HEK293 (cell line): Measurements from ENCODE around the gene RPS6KA4.

Experiments
- CTCF ChIA-PET: fragments of 350-600 bp; formaldehyde crosslinking; extraction: SDS; loops from one replicate; lab custom pipeline; 2021; ENCODE audit warnings: antibody characterized with exemption; lab: Yijun Ruan, JAX
- POLR2A ChIA-PET: fragments of 300-600 bp; formaldehyde crosslinking; extraction: SDS; loops from one replicate; lab custom pipeline; 2020; ENCODE audit warnings: antibody characterized with exemption, inconsistent platforms; lab: Yijun Ruan, JAX
- H3K27ac ChIP-seq: fragments of 200-500 bp; sonication (Bioruptor generic); 2 replicates; pipeline ENCODE4 v1.5.1; 2014; ENCODE audit warnings: low read depth, low read length, control low read depth, inconsistent platforms; ENCODE audit errors: extremely low read depth
- H3K36me3 ChIP-seq, 2 experiments: fragments of 200-500 bp in 1 of 2; sonication (Bioruptor generic) in 1 of 2; 1 replicate in 1 of 2; 2 replicates in 1 of 2; pipeline ENCODE4 v1.5.1; 2014 to 2017; ENCODE audit warnings: inconsistent platforms in 2 of 2, low read length in 2 of 2; ENCODE audit not compliant: control insufficient read depth in 2 of 2, insufficient read depth in 1 of 2
- H3K4me1 ChIP-seq: fragments of 200-500 bp; sonication (Bioruptor generic); 2 replicates; pipeline ENCODE4 v1.5.1; 2014; ENCODE audit warnings: mild to moderate bottlenecking, low read length, inconsistent platforms; ENCODE audit not compliant: control insufficient read depth, insufficient read depth
- H3K4me3 ChIP-seq: 2 replicates; pipeline ENCODE4 v1.5.1; 2011; ENCODE audit warnings: low read depth, mild to moderate bottlenecking, control low read depth, low read length, moderate library complexity
- H3K9me3 ChIP-seq: fragments of 200-500 bp; sonication (Bioruptor generic); 2 replicates; pipeline ENCODE4 v1.5.1; 2014; ENCODE audit warnings: low read depth, low read length, inconsistent platforms; ENCODE audit not compliant: control insufficient read depth, insufficient read depth
- GLI4 ChIP-seq: fragments of 450-650 bp; formaldehyde crosslinking; IDR thresholded peaks from 2 replicates; pipeline ENCODE4 v1.5.1; 2016; ENCODE audit warnings: missing biosample characterization, missing genetic modification characterization
- HOXC10 ChIP-seq: sonication (generic); formaldehyde crosslinking; IDR thresholded peaks from 2 replicates; pipeline ENCODE4 v1.8.1; 2023; ENCODE audit warnings: mild to moderate bottlenecking, missing genetic modification reagents
- MEIS1 ChIP-seq: sonication (generic); formaldehyde crosslinking; IDR thresholded peaks from 2 replicates; pipeline ENCODE4 v1.8.1; 2022; ENCODE audit warnings: missing genetic modification reagents, mild to moderate bottlenecking, borderline replicate concordance
- OSR2 ChIP-seq: fragments of 450-650 bp; formaldehyde crosslinking; IDR thresholded peaks from 2 replicates; pipeline ENCODE4 v1.5.1; 2016; ENCODE audit warnings: missing biosample characterization, missing genetic modification characterization
- SP7 ChIP-seq: fragments of 450-650 bp; formaldehyde crosslinking; IDR thresholded peaks from 2 replicates; pipeline ENCODE4 v1.5.1; 2016; ENCODE audit warnings: missing biosample characterization, missing genetic modification characterization
- YY2 ChIP-seq: fragments of 450-650 bp; formaldehyde crosslinking; IDR thresholded peaks from 2 replicates; pipeline ENCODE4 v1.5.1; 2016; ENCODE audit warnings: missing biosample characterization, missing genetic modification characterization
- ZEB2 ChIP-seq: fragments of 450-650 bp; formaldehyde crosslinking; IDR thresholded peaks from 2 replicates; pipeline ENCODE4 v1.5.1; 2016; ENCODE audit warnings: missing biosample characterization, missing genetic modification characterization
- ZFP69B ChIP-seq: fragments of 450-650 bp; formaldehyde crosslinking; IDR thresholded peaks from 2 replicates; pipeline ENCODE4 v1.5.1; 2016; ENCODE audit warnings: missing biosample characterization, missing genetic modification characterization
- ZNF169 ChIP-seq: fragments of 450-650 bp; formaldehyde crosslinking; IDR thresholded peaks from 2 replicates; pipeline ENCODE4 v1.5.1; 2016; ENCODE audit warnings: missing biosample characterization, missing genetic modification characterization
- ZNF23 ChIP-seq: fragments of 450-650 bp; formaldehyde crosslinking; IDR thresholded peaks from 2 replicates; pipeline ENCODE4 v1.5.1; 2016; ENCODE audit warnings: missing biosample characterization, missing genetic modification characterization, borderline replicate concordance
- ZNF248 ChIP-seq: fragments of 450-650 bp; formaldehyde crosslinking; IDR thresholded peaks from 2 replicates; pipeline ENCODE4 v1.5.1; 2017; ENCODE audit warnings: missing biosample characterization, missing genetic modification characterization
- ZNF350 ChIP-seq: fragments of 450-650 bp; formaldehyde crosslinking; IDR thresholded peaks from 2 replicates; pipeline ENCODE4 v1.5.0; 2017; ENCODE audit warnings: missing biosample characterization, mild to moderate bottlenecking, missing genetic modification characterization
- ZNF426 ChIP-seq: fragments of 450-650 bp; formaldehyde crosslinking; IDR thresholded peaks from 2 replicates; pipeline ENCODE4 v1.5.1; 2017; ENCODE audit warnings: missing biosample characterization, missing genetic modification characterization, mild to moderate bottlenecking, inconsistent platforms, moderate library complexity
- ZNF571 ChIP-seq: fragments of 450-650 bp; formaldehyde crosslinking; IDR thresholded peaks from 2 replicates; pipeline ENCODE4 v1.5.0; 2017; ENCODE audit warnings: missing biosample characterization, missing genetic modification characterization
- ZNF585B ChIP-seq: fragments of 450-650 bp; formaldehyde crosslinking; IDR thresholded peaks from 2 replicates; pipeline ENCODE4 v1.5.1; 2016; ENCODE audit warnings: missing biosample characterization, missing genetic modification characterization
- ZSCAN30 ChIP-seq: fragments of 450-650 bp; IDR thresholded peaks from 2 replicates; pipeline ENCODE4 v1.5.1; 2018; ENCODE audit warnings: missing biosample characterization, mild to moderate bottlenecking, missing genetic modification characterization, moderate library complexity
- ZXDB ChIP-seq: fragments of 450-650 bp; formaldehyde crosslinking; IDR thresholded peaks from 2 replicates; pipeline ENCODE4 v1.5.1; 2016; ENCODE audit warnings: missing biosample characterization, missing genetic modification characterization
- TF ChIP-seq, protein P1 (sequence below): fragments of 450-650 bp; formaldehyde crosslinking; IDR thresholded peaks from 2 replicates; pipeline ENCODE4 v1.5.1; 2016; ENCODE audit warnings: missing biosample characterization, missing genetic modification characterization
- TF ChIP-seq, protein P2 (sequence below): fragments of 450-650 bp; formaldehyde crosslinking; IDR thresholded peaks from 2 replicates; pipeline ENCODE4 v1.5.1; 2017; ENCODE audit warnings: missing biosample characterization, missing genetic modification characterization
- TF ChIP-seq, protein P3 (sequence below): fragments of 450-650 bp; IDR thresholded peaks from 2 replicates; pipeline ENCODE4 v1.5.1; 2018; ENCODE audit warnings: missing biosample characterization, missing genetic modification characterization
- TF ChIP-seq, protein P4 (sequence below): fragments of 450-650 bp; formaldehyde crosslinking; IDR thresholded peaks from 2 replicates; pipeline ENCODE4 v1.5.1; 2017; ENCODE audit warnings: missing biosample characterization, missing genetic modification characterization
- TF ChIP-seq, protein P5 (sequence below): fragments of 450-650 bp; formaldehyde crosslinking; IDR thresholded peaks from 2 replicates; pipeline ENCODE4 v1.5.1; 2016; ENCODE audit warnings: missing biosample characterization, missing genetic modification characterization
- TF ChIP-seq, protein P6 (sequence below): fragments of 450-650 bp; formaldehyde crosslinking; IDR thresholded peaks from 2 replicates; pipeline ENCODE4; 2016; ENCODE audit warnings: missing biosample characterization, missing genetic modification characterization
- TF ChIP-seq, protein P7 (sequence below): fragments of 450-650 bp; formaldehyde crosslinking; conservative IDR thresholded peaks from 2 replicates; pipeline ENCODE4 v1.5.1; 2016; ENCODE audit warnings: low read depth, missing biosample characterization, missing genetic modification characterization

RPS6KA4 gene

DNA sequence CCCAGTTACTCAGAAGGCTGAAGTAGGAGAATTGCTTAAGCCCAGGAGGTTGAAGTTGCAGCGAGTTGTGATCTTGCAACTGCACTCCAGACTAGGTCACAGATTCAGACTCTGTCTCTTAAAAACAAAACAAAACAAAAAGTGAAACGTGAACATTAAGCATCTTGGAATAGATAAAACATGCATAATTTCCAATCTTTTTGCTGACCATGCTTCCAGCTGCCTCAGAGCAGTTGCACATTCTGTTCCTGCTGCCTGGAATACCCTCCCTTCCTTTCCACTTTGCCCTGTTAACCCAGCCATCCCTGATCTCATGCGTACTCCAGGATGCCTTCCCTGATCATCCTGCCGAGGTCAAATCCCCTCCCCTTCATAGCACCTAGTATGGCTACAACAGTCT, 19.7 kb upstream of the RPS6KA4 start:
- no peak overlapping the region for H3K27ac ChIP-seq
- no peaks in the 10 kb centered on the region for H3K4me1 ChIP-seq
- no peak for TF ChIP-seq HOXC10 (CRISPR knock-in tag)
- no peak for TF ChIP-seq ZNF169 (tag by site-specific recombination)
- TF ChIP-seq, protein P1, sequence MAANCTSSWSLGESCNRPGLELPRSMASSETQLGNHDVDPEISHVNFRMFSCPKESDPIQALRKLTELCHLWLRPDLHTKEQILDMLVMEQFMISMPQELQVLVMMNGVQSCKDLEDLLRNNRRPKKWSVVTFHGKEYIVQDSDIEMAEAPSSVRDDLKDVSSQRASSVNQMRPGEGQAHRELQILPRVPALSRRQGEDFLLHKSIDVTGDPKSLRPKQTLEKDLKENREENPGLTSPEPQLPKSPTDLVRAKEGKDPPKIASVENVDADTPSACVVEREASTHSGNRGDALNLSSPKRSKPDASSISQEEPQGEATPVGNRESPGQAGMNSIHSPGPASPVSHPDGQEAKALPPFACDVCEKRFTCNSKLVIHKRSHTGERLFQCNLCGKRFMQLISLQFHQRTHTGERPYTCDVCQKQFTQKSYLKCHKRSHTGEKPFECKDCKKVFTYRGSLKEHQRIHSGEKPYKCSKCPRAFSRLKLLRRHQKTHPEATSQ (tag by site-specific recombination): no peak
- no peak for TF ChIP-seq ZNF248 (tag by site-specific recombination)
- TF ChIP-seq, protein P2, sequence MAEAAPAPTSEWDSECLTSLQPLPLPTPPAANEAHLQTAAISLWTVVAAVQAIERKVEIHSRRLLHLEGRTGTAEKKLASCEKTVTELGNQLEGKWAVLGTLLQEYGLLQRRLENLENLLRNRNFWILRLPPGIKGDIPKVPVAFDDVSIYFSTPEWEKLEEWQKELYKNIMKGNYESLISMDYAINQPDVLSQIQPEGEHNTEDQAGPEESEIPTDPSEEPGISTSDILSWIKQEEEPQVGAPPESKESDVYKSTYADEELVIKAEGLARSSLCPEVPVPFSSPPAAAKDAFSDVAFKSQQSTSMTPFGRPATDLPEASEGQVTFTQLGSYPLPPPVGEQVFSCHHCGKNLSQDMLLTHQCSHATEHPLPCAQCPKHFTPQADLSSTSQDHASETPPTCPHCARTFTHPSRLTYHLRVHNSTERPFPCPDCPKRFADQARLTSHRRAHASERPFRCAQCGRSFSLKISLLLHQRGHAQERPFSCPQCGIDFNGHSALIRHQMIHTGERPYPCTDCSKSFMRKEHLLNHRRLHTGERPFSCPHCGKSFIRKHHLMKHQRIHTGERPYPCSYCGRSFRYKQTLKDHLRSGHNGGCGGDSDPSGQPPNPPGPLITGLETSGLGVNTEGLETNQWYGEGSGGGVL (tag by site-specific recombination): no peak
- TF ChIP-seq ZEB2: no peak
- TF ChIP-seq ZNF350 (tag by site-specific recombination): no peak
- TF ChIP-seq, protein P3, sequence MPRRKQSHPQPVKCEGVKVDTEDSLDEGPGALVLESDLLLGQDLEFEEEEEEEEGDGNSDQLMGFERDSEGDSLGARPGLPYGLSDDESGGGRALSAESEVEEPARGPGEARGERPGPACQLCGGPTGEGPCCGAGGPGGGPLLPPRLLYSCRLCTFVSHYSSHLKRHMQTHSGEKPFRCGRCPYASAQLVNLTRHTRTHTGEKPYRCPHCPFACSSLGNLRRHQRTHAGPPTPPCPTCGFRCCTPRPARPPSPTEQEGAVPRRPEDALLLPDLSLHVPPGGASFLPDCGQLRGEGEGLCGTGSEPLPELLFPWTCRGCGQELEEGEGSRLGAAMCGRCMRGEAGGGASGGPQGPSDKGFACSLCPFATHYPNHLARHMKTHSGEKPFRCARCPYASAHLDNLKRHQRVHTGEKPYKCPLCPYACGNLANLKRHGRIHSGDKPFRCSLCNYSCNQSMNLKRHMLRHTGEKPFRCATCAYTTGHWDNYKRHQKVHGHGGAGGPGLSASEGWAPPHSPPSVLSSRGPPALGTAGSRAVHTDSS (tag by site-specific recombination): no peak
- no peak for TF ChIP-seq YY2 (tag by site-specific recombination)
- no peak for TF ChIP-seq ZXDB (tag by site-specific recombination)
- TF ChIP-seq MEIS1 (CRISPR knock-in tag): no peak
- TF ChIP-seq, protein P4, sequence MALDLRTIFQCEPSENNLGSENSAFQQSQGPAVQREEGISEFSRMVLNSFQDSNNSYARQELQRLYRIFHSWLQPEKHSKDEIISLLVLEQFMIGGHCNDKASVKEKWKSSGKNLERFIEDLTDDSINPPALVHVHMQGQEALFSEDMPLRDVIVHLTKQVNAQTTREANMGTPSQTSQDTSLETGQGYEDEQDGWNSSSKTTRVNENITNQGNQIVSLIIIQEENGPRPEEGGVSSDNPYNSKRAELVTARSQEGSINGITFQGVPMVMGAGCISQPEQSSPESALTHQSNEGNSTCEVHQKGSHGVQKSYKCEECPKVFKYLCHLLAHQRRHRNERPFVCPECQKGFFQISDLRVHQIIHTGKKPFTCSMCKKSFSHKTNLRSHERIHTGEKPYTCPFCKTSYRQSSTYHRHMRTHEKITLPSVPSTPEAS (tag by site-specific recombination): no peak
- no peak for TF ChIP-seq ZNF23 (tag by site-specific recombination)
- TF ChIP-seq OSR2 (tag by site-specific recombination): no peak
- no peak for TF ChIP-seq ZFP69B
- TF ChIP-seq, protein P5, sequence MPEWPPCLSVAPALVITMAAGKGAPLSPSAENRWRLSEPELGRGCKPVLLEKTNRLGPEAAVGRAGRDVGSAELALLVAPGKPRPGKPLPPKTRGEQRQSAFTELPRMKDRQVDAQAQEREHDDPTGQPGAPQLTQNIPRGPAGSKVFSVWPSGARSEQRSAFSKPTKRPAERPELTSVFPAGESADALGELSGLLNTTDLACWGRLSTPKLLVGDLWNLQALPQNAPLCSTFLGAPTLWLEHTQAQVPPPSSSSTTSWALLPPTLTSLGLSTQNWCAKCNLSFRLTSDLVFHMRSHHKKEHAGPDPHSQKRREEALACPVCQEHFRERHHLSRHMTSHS (tag by site-specific recombination): no peak
- TF ChIP-seq, all 188 proteins: peak for 0
- H3K36me3 ChIP-seq: no peaks in the 10 kb centered on the region
- no peaks in the 10 kb centered on the region for H3K9me3 ChIP-seq
- H3K4me3 ChIP-seq: no peak overlapping the region
- POLR2A ChIA-PET: no interaction called here
- CTCF ChIA-PET: interaction anchor here (0.5 to 9.6 kb wide), 4 partner anchors 17 to 422 kb away, joined by 3 to 81 read pairs (median 3); partner anchors contain the start of genes FKBP2 and RPS6KA4

DNA sequence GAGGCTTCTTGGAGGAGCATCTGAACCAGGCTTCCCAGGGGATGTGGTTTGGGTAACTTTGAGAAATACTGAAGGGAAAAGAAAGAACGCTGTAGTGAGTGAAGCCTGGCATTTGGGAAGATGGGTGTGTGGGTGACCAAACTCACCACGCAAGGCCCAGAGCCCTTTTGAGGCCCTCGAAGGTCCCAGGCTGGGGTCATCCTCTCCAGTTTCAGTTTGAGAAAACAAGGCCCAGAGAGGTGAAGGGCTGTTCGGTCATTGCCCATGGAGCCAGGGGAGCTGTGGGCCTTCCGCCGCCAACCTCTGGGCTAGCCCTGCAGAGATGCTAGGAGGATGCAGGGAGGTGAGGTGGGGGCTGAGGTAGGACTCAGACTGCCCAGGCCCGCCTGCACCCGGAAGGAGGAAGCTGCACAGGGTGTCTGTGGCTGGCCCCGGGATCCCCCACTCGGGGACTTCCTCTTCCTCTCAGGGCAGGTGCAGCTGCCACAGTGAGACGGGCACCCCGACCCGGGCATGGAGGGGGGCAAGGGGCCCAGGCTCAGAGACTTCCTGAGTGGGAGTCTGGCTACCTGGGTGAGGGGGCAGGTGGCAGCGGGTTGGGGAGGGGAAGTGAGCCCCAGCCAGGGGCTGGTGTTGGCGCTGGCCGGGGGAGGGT, 19.1 kb upstream of the RPS6KA4 start, which contains the start of gene CCDC88B:
Gene CCDC88B (plus strand): TSS at position 451 of the 655 bp plus-strand sequence. CDS start 63 bp downstream, at position 514.
- Histone ChIP-seq H3K4me1 (no peaks in the 10 kb centered on the region), H3K27ac (no peak within 1 kb of the TSS), H3K4me3 (no peak within 1 kb of the TSS), H3K36me3 (no peaks in the 10 kb centered on the region), H3K9me3 (no peaks in the 10 kb centered on the region)
- POLR2A ChIA-PET: no interaction called here
- CTCF ChIA-PET: interaction anchor here (0.5 to 7.9 kb wide), 4 partner anchors 15 to 221 kb away, joined by 3 to 86 read pairs (median 12); partner anchors contain the start of genes FKBP2, PRDX5 and TRMT112
- TF ChIP-seq MEIS1 (CRISPR knock-in tag): no peak
- TF ChIP-seq ZNF571 (tag by site-specific recombination): no peak
- no peak for TF ChIP-seq ZNF585B (tag by site-specific recombination)
- TF ChIP-seq ZNF426 (tag by site-specific recombination): no peak
- TF ChIP-seq GLI4: no peak
- no peak for TF ChIP-seq SP7 (tag by site-specific recombination)
- no peak for TF ChIP-seq ZSCAN30 (tag by site-specific recombination)
- TF ChIP-seq, protein P6, sequence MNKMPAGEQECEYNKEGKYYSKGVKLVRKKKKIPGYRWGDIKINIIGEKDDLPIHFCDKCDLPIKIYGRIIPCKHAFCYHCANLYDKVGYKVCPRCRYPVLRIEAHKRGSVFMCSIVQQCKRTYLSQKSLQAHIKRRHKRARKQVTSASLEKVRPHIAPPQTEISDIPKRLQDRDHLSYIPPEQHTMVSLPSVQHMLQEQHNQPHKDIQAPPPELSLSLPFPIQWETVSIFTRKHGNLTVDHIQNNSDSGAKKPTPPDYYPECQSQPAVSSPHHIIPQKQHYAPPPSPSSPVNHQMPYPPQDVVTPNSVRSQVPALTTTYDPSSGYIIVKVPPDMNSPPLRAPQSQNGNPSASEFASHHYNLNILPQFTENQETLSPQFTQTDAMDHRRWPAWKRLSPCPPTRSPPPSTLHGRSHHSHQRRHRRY: no peak
- TF ChIP-seq, protein P7, sequence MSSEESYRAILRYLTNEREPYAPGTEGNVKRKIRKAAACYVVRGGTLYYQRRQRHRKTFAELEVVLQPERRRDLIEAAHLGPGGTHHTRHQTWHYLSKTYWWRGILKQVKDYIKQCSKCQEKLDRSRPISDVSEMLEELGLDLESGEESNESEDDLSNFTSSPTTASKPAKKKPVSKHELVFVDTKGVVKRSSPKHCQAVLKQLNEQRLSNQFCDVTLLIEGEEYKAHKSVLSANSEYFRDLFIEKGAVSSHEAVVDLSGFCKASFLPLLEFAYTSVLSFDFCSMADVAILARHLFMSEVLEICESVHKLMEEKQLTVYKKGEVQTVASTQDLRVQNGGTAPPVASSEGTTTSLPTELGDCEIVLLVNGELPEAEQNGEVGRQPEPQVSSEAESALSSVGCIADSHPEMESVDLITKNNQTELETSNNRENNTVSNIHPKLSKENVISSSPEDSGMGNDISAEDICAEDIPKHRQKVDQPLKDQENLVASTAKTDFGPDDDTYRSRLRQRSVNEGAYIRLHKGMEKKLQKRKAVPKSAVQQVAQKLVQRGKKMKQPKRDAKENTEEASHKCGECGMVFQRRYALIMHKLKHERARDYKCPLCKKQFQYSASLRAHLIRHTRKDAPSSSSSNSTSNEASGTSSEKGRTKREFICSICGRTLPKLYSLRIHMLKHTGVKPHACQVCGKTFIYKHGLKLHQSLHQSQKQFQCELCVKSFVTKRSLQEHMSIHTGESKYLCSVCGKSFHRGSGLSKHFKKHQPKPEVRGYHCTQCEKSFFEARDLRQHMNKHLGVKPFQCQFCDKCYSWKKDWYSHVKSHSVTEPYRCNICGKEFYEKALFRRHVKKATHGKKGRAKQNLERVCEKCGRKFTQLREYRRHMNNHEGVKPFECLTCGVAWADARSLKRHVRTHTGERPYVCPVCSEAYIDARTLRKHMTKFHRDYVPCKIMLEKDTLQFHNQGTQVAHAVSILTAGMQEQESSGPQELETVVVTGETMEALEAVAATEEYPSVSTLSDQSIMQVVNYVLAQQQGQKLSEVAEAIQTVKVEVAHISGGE (tag by site-specific recombination): no peak
